IMR-90 (cell line): ENCODE measurements around the gene PPFIBP2.

Experiments used
- CEBPB ChIP-seq: IDR thresholded peaks from 2 replicates; pipeline ENCODE4 v1.6.1; 2012; ENCODE audit warnings: low read depth, low read length, improper control_type of control experiment
- CTCF ChIP-seq: conservative IDR thresholded peaks from 2 replicates; pipeline ENCODE4 v1.5.1; 2012; ENCODE audit warnings: mild to moderate bottlenecking, low read depth, low read length, improper control_type of control experiment
- FOS ChIP-seq: fragments of 150-350 bp; IDR thresholded peaks from 2 replicates; pipeline ENCODE4 v1.6.1; 2016; ENCODE audit warnings: low read depth, low read length
- MAFK ChIP-seq: IDR thresholded peaks from 2 replicates; pipeline ENCODE4 v1.6.1; 2012; ENCODE audit warnings: low read depth, low read length, improper control_type of control experiment
- MAZ ChIP-seq: IDR thresholded peaks from 2 replicates; pipeline ENCODE4 v1.6.1; 2012; ENCODE audit warnings: low read depth, mild to moderate bottlenecking, low read length, improper control_type of control experiment, moderate library complexity, borderline replicate concordance
- MXI1 ChIP-seq: IDR thresholded peaks from 2 replicates; pipeline ENCODE4 v1.6.1; 2012; ENCODE audit warnings: low read depth, mild to moderate bottlenecking, low read length, moderate library complexity, borderline replicate concordance
- NFE2L2 ChIP-seq: fragments of 150-350 bp; IDR thresholded peaks from 2 replicates; pipeline ENCODE4 v1.6.1; 2016; ENCODE audit warnings: low read depth, mild to moderate bottlenecking, low read length
- POLR2A ChIP-seq: IDR thresholded peaks from 2 replicates; pipeline ENCODE4 v1.6.1; 2012; ENCODE audit warnings: mild to moderate bottlenecking, low read depth, low read length
- RAD21 ChIP-seq: IDR thresholded peaks from 2 replicates; pipeline ENCODE4 v1.6.1; 2012; ENCODE audit warnings: low read length, improper control_type of control experiment
- RFX5 ChIP-seq: IDR thresholded peaks from 2 replicates; pipeline ENCODE4 v1.8.0; 2012; ENCODE audit warnings: low read depth, mild to moderate bottlenecking, low read length, moderate library complexity
- SMC3 ChIP-seq: fragments of 150-350 bp; IDR thresholded peaks from 2 replicates; pipeline ENCODE4 v1.6.1; 2016; ENCODE audit warnings: low read depth, mild to moderate bottlenecking, antibody characterized with exemption, low read length, moderate library complexity
- USF2 ChIP-seq: fragments of 150-350 bp; IDR thresholded peaks from 2 replicates; pipeline ENCODE4 v1.6.1; 2017; ENCODE audit warnings: mild to moderate bottlenecking, antibody characterized with exemption, low read length, low read depth
- TF ChIP-seq, protein P1 (sequence below): fragments of 150-350 bp; IDR thresholded peaks from 2 replicates; pipeline ENCODE4 v1.6.1; 2016; ENCODE audit warnings: low read depth, mild to moderate bottlenecking, low read length, moderate library complexity, borderline replicate concordance

- TF ChIP-seq CTCF (no peak), RAD21 (no peak), FOS (no peak), POLR2A (no peak), CEBPB (no peak), SMC3 (no peak), NFE2L2 (no peak), RFX5 (no peak), MAZ (no peak), USF2 (no peak), MXI1 (no peak), MAFK (no peak)
- TF ChIP-seq, protein P1, sequence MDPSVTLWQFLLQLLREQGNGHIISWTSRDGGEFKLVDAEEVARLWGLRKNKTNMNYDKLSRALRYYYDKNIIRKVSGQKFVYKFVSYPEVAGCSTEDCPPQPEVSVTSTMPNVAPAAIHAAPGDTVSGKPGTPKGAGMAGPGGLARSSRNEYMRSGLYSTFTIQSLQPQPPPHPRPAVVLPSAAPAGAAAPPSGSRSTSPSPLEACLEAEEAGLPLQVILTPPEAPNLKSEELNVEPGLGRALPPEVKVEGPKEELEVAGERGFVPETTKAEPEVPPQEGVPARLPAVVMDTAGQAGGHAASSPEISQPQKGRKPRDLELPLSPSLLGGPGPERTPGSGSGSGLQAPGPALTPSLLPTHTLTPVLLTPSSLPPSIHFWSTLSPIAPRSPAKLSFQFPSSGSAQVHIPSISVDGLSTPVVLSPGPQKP: no peak
Observed at GRCh38 chr11:7671347-7672215, 157.8 kb downstream of the PPFIBP2 start.
